ENCODE measurements around the gene MOBP.
"Not testable (repeated sequence)": the region's sequence is repeated elsewhere in the genome, so short reads cannot be mapped to it uniquely, and the experiment has no call there.

Gene MOBP

DNA sequence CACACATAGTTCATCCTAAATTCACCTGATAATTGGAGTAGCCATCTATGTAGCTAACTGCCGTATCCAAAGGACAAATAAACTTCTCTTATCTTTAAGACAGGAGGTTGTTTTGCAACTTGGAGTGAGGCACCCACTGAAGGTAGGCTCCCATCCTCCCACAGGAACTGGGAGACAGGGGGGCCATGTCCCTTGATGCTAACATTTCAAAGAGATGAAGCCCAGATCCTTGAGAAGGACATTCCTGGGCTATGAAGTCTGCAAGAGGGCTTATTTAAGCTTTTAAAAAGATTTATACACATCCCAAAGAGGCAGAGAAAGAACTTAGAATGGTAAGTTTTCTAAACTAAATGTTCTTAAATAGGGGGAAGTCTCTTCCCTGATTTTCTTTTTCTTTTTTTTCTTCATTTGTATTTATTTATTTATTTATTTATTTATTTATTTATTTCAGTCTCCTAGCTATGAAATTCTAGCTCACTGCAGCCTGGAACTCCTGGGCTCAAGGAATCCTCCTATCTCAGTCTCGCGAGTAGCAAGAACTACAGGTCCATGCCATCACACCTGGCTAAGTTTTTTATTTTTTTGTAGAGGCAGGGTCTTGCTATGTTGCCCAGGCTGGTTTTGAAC, 12.8 kb upstream of the MOBP start:
- CTCF ChIA-PET: interaction anchor here (1.3 kb wide), 1 partner anchor 44 kb away, joined by 3 read pairs; no protein-coding TSS in a partner anchor

DNA sequence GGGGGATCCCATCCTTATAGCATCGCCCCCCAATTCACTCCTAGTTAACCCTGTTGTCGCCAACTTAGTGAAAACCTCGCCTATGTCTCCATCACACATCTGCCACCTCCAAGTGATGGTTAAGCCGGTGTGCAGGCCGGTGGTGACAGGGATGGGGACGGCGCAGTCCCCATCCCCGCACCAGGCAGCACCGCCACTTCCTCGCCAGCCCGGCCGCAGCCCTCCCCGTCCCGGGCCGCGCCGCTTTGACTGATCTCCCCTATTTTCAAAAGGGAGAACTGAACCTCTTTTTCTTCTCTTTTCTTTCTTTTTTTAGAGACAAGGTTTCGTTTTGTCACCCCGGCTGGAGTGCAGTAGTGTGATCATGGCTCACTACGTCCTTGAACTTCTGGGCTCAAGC, 11.3 kb upstream of the MOBP start:
- POLR2A ChIA-PET: no interaction called here
- TF ChIP-seq SUZ12 (IDR thresholded peaks at IDR 0.05): no peak
- TF ChIP-seq NFRKB (IDR thresholded peaks at IDR 0.05): no peak
- no peak for TF ChIP-seq HDGF (IDR thresholded peaks at IDR 0.05; ENCODE audit: borderline replicate concordance)
- no peak for TF ChIP-seq PKNOX1 (IDR thresholded peaks at IDR 0.05)
- no peak for TF ChIP-seq ARNT (IDR thresholded peaks at IDR 0.05)
- no peak for TF ChIP-seq SP1 (IDR thresholded peaks at IDR 0.05)
- no peak for TF ChIP-seq FOXA1 (IDR thresholded peaks at IDR 0.05)
- TF ChIP-seq ELF4 (IDR thresholded peaks at IDR 0.05): no peak
- no peak for TF ChIP-seq FOXM1 (IDR thresholded peaks at IDR 0.05; ENCODE audit: borderline replicate concordance)
- TF ChIP-seq L3MBTL2 (conservative IDR thresholded peaks at IDR 0.05): no peak
- TF ChIP-seq ZNF384 (IDR thresholded peaks at IDR 0.05): no peak
- CTCF ChIA-PET: no interaction called here

More for the DNA sequence above, 12.8 kb upstream of the MOBP start:
- POLR2A ChIA-PET: no interaction called here
- DNase-seq (ENCODE audit: extremely low spot score): no peak
- TF ChIP-seq SP1 (IDR thresholded peaks at IDR 0.05): no peak
- no peak for TF ChIP-seq HDGF (IDR thresholded peaks at IDR 0.05; ENCODE audit: borderline replicate concordance)
- TF ChIP-seq NFRKB (IDR thresholded peaks at IDR 0.05): no peak
- no peak for TF ChIP-seq FOXM1 (IDR thresholded peaks at IDR 0.05; ENCODE audit: borderline replicate concordance)
- TF ChIP-seq PKNOX1 (IDR thresholded peaks at IDR 0.05): no peak
- TF ChIP-seq LEF1 (IDR thresholded peaks at IDR 0.05; ENCODE audit: borderline replicate concordance): no peak
- TF ChIP-seq FOXK2 (IDR thresholded peaks at IDR 0.05): no peak
- TF ChIP-seq CTBP1 (IDR thresholded peaks at IDR 0.05; ENCODE audit: borderline replicate concordance): no peak
- TF ChIP-seq FOXA1 (IDR thresholded peaks at IDR 0.05): no peak

DNA sequence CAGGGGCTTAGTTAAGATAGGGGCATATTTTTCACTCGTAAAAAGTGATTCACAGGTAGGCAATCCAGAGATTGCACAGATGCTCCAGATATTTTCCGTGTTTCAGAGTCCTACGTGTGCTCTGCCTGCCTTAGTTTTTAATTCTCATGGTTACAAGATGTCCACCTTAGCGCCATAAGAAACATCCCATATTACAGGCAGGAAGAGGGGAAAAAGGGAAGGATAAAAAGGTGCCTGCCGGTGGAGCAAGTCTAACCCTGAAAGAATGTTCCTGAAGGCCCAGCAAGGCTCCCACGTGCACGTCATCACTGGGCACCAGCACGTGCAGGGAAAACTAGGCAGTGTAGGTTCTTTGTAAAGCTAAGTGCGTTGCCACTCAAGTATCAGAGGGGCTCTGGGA, 10.1 kb upstream of the MOBP start:
- CTCF ChIA-PET: no interaction called here
- no peak for DNase-seq (ENCODE audit: extremely low spot score)
- POLR2A ChIA-PET: no interaction called here
- TF ChIP-seq NFRKB (IDR thresholded peaks at IDR 0.05): no peak
- TF ChIP-seq L3MBTL2 (conservative IDR thresholded peaks at IDR 0.05): no peak
- no peak for TF ChIP-seq CTBP1 (IDR thresholded peaks at IDR 0.05; ENCODE audit: borderline replicate concordance)
- TF ChIP-seq ZNF384 (IDR thresholded peaks at IDR 0.05): no peak
- TF ChIP-seq SP1 (IDR thresholded peaks at IDR 0.05): no peak
- no peak for TF ChIP-seq BHLHE40 (IDR thresholded peaks at IDR 0.05; ENCODE audit: borderline replicate concordance)
- no peak for TF ChIP-seq TARDBP (IDR thresholded peaks at IDR 0.05)
- no peak for TF ChIP-seq ELF4 (IDR thresholded peaks at IDR 0.05)
- no peak for TF ChIP-seq FOXM1 (IDR thresholded peaks at IDR 0.05; ENCODE audit: borderline replicate concordance)
- no peak for TF ChIP-seq FOXA1 (IDR thresholded peaks at IDR 0.05)
- TF ChIP-seq FOXK2 (IDR thresholded peaks at IDR 0.05): no peak
- TF ChIP-seq ARNT (IDR thresholded peaks at IDR 0.05): no peak
- TF ChIP-seq HDGF (IDR thresholded peaks at IDR 0.05; ENCODE audit: borderline replicate concordance): no peak
- TF ChIP-seq LEF1 (IDR thresholded peaks at IDR 0.05; ENCODE audit: borderline replicate concordance): no peak
- no peak for TF ChIP-seq PKNOX1 (IDR thresholded peaks at IDR 0.05)
- TF ChIP-seq SUZ12 (IDR thresholded peaks at IDR 0.05): no peak

More for the DNA sequence above, 11.3 kb upstream of the MOBP start:
- no peak for DNase-seq (ENCODE audit: extremely low spot score)

GRCh38 chr3:39458579-39458978, 8.9 kb upstream of the MOBP start:
- DNase-seq (ENCODE audit: extremely low spot score); CTCF ChIA-PET; POLR2A ChIA-PET: not testable (repeated sequence)

DNA sequence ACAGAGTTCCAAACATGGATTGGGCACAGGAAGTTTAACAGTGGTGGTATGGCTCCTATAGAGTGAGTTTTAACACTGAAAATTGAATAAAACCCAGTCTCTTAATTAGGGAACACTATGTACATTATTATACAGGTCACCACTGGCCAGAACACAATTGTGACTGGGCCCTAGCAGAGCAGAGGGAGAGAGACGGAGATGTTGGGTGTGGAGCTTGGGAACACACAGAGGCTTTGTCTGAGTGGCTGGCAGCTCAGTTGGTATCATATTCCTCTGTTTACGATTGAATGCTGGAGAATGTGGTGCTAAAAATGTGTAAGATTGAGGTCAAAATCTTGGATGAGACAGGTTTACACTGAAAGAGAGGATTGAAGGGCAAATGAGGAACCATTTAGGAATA, 6.8 kb upstream of the MOBP start:
- TF ChIP-seq BHLHE40 (IDR thresholded peaks at IDR 0.05; ENCODE audit: borderline replicate concordance) (no peak), NFRKB (IDR thresholded peaks at IDR 0.05) (no peak), L3MBTL2 (conservative IDR thresholded peaks at IDR 0.05) (no peak), PKNOX1 (IDR thresholded peaks at IDR 0.05) (no peak), HDGF (IDR thresholded peaks at IDR 0.05; ENCODE audit: borderline replicate concordance) (no peak), CTBP1 (IDR thresholded peaks at IDR 0.05; ENCODE audit: borderline replicate concordance) (no peak), ARNT (IDR thresholded peaks at IDR 0.05) (no peak), ELF4 (IDR thresholded peaks at IDR 0.05) (no peak), ZNF384 (IDR thresholded peaks at IDR 0.05) (no peak), FOXM1 (IDR thresholded peaks at IDR 0.05; ENCODE audit: borderline replicate concordance) (no peak), FOXK2 (IDR thresholded peaks at IDR 0.05) (no peak), SUZ12 (IDR thresholded peaks at IDR 0.05) (no peak), SP1 (IDR thresholded peaks at IDR 0.05) (no peak), FOXA1 (IDR thresholded peaks at IDR 0.05) (no peak), TARDBP (IDR thresholded peaks at IDR 0.05) (no peak), LEF1 (IDR thresholded peaks at IDR 0.05; ENCODE audit: borderline replicate concordance) (no peak)
- DNase-seq (ENCODE audit: extremely low spot score): no peak
- ChIA-PET POLR2A (no interaction called here), CTCF (interaction anchor here (1.2 kb wide), 1 partner anchor 38 kb away, joined by 3 read pairs; no protein-coding TSS in a partner anchor)

DNA sequence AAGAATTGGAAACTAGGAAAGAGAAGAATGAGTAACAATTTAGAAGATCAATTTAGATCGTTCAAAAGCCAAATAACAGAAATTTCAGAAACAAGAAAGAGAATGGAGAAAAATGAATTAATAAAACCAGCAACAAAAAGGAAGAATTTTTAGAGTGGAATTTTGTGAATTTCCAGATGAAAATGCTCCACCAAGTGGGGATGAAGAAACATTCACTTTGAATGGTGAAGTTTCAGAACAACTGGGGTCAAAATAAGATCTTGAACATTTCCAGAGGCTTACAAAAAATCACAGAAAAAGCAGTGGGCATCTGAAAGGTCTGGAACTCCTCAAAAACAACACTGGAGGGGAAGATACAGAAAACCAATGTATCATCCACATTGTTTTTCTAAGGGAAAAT, 4.2 kb upstream of the MOBP start:
- ChIA-PET CTCF (no interaction called here), POLR2A (no interaction called here)
- TF ChIP-seq PKNOX1 (IDR thresholded peaks at IDR 0.05): no peak
- TF ChIP-seq SUZ12 (IDR thresholded peaks at IDR 0.05): no peak
- DNase-seq (ENCODE audit: extremely low spot score): no peak
